HPDE6-E6E7 (cell line): Measurements from ENCODE around the gene SPATA46.
A peak's percentile ranks its signal among the peaks of the same experiment; 100 is the strongest.

Experiments
- DNase-seq: peaks from one replicate; pipeline ENCODE4 v3.0.0; 2011; ENCODE audit warnings: missing footprints; ENCODE audit errors: extremely low spot score

SPATA46 gene

GRCh38 chr1:162374406-162374805, 2.2 kb downstream of the SPATA46 start:
- DNase-seq, result no peak

GRCh38 chr1:162373541-162374260, 3.0 kb downstream of the SPATA46 start:
- peak; percentile 43 for DNase-seq

GRCh38 chr1:162373072-162373427, 3.6 kb downstream of the SPATA46 start:
- DNase-seq, result no peak

- DNase-seq, result no peak
These were observed 4.2 kb downstream of the SPATA46 start for GRCh38 chr1:162372159-162373071.

DNA sequence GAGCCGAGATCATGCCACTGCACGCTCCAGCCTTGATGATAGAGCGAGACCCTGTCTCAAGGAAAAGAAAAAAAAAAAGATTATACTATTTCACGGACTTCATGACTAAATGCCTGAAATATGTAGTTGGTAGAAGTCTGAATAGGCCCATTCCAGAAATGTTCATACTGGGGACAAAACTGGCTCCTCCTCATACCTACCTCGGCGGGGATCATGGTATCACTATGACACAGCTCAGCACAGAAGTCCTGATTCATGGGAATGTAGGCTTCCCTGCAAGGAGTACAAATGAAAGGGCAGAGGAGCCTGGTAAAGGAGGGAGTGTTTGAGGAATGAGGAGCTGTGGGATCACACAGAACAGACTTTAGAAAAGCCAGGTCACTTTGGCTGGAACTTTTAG, 5.0 kb downstream of the SPATA46 start:
- peak; percentile 51 for DNase-seq

DNA sequence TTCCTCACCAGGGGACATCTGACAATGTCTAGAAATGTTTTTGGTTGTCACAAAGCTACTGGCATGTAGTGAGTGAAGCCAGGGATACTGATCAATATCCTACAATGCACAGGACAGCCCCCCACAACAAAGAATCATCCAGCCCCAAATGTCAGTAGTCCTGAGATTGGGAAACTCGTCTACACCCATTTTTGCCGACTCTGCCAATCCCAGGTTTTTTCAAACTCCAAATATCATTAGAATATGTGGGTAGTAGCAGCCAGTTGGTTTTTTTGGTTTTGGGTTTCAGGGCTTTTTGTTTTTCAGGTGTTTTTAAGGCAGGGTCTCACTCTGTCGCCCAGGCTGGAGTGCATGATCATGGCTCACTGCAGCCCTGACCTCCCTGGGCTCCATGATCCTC, 5.9 kb downstream of the SPATA46 start:
- no peak for DNase-seq

- DNase-seq, result no peak
These were observed 6.5 kb downstream of the SPATA46 start for GRCh38 chr1:162370161-162370560.

DNA sequence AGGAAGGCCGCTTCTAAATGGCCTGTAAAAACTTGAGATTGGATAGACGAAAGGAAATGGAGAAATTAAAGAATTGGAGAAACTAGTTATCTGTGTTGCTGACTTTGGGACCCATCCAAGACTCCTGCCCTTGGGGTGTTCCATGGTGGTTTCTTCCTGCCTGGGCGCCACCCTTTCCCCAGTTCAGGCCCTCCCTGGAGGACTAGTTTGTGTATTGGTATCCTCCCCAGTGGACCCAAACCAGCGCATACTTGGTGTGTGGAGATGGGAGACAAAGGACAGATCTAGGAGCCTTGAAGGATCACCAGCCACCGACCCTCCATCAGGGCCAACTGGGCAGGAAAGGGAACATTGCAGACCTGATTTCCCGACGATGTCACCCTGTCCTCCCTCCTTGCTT, 7.1 kb downstream of the SPATA46 start:
- DNase-seq, result no peak

GRCh38 chr1:162368451-162368850, 8.2 kb downstream of the SPATA46 start:
- no peak for DNase-seq

DNA sequence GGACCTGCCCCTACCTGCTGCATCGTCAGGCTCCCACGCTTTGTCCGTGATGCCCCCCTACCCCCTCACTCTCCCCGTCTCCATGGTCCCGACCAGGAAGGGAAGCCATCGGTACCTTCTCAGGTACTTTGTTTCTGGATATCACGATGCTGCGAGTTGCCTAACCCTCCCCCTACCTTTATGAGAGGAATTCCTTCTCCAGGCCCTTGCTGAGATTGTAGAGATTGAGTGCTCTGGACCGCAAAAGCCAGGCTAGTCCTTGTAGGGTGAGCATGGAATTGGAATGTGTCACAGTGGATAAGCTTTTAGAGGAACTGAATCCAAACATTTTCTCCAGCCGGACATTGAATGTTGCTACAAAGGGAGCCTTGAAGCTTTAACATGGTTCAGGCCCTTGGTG, 8.9 kb downstream of the SPATA46 start:
- no peak for DNase-seq

- DNase-seq, result no peak
These were observed 9.6 kb downstream of the SPATA46 start for GRCh38 chr1:162367073-162367472.

DNA sequence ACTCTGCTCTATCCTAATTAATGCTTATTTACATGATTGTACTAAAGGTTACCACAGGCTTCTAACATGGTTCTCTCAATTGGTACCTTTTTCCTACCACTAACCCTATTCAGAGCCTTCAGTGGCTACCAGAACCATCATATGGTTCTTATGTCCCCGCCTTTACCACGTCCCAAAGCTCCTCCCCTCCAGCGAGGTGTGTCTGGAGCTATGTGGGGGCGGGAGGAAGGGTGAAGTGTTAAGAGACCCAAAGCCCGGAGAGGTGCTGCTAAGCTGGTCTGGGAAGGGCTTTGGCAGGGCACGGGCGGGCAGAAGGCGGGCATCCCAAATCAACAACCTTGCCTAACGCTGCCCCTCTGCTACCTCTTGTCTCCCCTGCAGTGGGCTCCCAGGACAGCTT, 10.0 kb downstream of the SPATA46 start:
- no peak for DNase-seq

DNA sequence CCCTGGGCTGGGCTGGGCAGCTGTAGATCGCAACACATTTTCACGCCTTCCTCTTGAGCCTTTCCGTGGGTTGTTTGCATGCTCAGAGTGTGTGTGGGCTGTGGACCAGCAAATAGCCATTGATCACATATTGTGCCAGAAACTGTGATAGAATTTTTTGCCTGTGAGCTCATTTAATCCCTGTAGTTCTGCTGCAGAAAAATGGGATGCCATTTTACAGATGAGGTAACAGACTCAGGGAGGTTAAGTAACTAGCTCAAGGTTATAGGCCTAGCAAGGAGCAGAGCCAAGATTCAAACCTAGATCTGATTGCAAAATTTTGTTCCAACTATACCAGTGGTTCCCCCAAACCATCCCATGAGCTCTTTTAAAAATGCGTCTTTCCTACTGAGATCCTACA, 10.5 kb downstream of the SPATA46 start:
- DNase-seq, result no peak

DNA sequence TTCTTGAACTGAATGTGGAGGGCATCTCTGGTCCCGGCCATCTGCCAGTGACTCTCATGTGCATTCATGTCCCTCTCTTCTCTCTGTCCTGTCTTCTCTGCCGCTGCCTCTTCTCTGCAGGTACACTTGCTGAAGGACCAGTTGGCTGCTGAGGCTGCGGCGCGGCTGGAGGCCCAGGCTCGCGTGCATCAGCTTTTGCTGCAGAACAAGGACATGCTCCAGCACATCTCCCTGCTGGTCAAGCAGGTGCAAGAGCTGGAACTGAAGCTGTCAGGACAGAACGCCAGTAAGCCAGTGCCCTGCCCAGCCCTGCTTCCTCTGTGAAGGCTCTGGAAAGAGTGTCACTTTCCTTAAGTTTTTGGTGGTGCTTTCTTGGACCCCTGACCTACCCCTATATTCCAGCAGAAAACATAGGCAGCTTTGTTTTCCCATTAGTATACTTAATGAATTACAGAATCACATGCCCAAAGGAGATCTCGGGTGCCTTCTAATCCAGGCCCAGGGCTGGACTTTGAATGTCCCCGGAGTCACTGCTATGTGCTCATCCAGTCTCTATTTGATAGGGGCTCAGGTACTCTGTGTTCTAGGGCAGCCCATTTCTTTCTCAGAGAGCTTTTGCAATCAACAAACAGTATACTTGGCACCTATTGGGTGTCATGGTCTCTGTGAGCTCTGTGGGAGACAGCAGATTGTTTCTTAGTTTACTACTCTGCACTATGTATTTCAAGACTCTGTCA, 11.2 kb downstream of the SPATA46 start:
- no peak for DNase-seq

- no peak for DNase-seq
These were observed 12.2 kb downstream of the SPATA46 start for GRCh38 chr1:162364498-162364897.

GRCh38 chr1:162363823-162364222, 12.8 kb downstream of the SPATA46 start:
- no peak for DNase-seq

- no peak for DNase-seq
These were observed 15.3 kb downstream of the SPATA46 start for GRCh38 chr1:162361349-162361748.

DNA sequence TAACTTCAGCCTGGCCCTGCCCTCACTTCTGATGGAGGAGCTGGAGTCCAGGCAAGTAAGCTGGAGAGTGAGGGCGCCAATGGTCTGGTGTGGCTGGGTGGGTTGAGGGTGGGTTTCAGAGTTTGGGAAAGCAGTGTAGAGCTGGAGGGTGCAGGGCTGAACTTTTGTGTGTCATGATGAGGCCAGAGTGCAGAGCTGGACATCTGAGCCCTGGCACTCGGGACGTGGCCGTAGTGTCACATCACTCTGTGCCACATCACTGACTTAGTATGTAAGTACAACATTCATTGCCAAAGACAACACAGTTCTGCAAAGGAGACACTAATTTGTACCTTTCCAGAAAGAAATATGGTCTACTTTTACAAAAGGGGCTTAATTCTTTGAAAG, 15.8 kb downstream of the SPATA46 start:
- no peak for DNase-seq

GRCh38 chr1:162360237-162360873, 16.3 kb downstream of the SPATA46 start:
- DNase-seq, result no peak

DNA sequence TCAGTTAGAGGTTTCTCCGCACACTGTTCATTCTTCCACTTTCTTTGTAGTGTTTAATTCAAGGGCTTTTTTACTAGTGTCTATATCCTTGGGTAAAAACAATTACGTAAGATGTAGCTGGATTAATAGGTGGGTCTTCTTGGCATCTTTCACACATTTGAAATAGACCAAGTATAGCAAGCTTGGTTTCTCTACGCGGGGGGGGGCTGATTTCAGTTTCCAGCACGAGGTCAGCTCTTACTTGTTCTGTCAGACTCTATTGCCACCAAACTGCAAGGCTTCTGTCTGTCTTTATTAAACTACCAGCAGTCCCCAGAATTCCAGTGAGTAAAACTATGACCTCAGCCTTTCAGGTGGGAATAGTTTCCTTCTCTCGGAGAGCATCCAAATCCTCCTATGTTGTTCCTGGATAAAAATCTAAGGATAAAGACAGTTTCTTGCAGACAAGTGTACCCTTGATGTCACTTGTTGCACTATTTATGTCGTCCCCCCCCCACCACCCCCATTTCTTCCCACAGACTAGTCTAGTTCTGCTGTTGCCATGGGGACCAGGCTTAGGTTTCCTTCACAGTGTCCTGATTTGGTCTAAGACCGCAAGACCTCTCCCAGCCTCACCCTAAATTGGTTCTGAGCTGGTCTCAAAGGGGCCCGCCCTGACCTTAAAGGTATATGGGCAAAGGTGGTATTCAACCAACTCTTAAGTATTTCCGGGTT, 17.0 kb downstream of the SPATA46 start:
- no peak for DNase-seq

DNA sequence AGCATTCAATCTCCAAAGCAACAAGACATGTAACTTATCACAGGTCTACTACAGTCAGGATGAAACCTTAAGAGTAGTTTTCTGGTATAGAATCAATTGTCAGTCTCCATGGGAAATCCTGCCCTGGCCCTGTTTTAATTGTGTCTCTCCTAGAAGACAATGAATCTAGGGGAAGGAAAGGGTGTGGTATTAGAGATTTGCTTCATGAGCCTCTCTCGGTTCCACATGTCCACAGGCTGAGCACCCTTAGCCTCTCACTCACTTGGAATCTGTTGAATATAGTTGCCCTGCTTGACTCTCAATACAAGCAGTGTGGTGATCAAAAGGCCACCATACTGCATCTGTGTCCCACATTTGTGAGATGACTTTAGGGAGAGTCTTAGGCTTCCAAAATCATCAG, 17.7 kb downstream of the SPATA46 start:
- no peak for DNase-seq
